HepG2 (cell line): Measurements from ENCODE around the gene IFNLR1. TPM values are rescaled to one million over a fixed set of nuclear protein-coding genes. Genes with fewer than 3 reads are reported as not detected.

Experiments used
- ATAC-seq: fragments of 200-7000 bp; cut with Tn5 transposase; 3 replicates; pipeline ENCODE4 v1.9.1; 2020; ENCODE audit warnings: mild to moderate bottlenecking, moderate library complexity
- BruUV-seq: library from RNA; stranded (reverse); fragments of 400-500 nt; replicated peaks from 2 replicates; lab custom pipeline; 2021; lab: Mats Ljungman, UMichigan
- CTCF ChIA-PET: fragments of 300-600 bp; formaldehyde crosslinking; extraction: SDS; loops from one replicate; lab custom pipeline; 2021; ENCODE audit warnings: low total read pairs, inconsistent platforms, low intra/inter-chr PET ratio; lab: Yijun Ruan, JAX
- POLR2A ChIA-PET: fragments of 350-600 bp; sonication (Branson Sonifier 250); formaldehyde crosslinking; loops from one replicate; lab custom pipeline; 2020; ENCODE audit warnings: antibody characterized with exemption, inconsistent platforms; lab: Yijun Ruan, JAX
- DNase-seq: peaks from one replicate; pipeline ENCODE4 v3.0.0-alpha.2; 2015; ENCODE audit warnings: low spot score
- FAIRE-seq: peaks from 3 replicates; lab custom pipeline; 2011; peaks lifted over from hg19 to GRCh38; lab: Jason Lieb, UNC
- H2AFZ ChIP-seq: one replicate; pipeline ENCODE4 v1.6.1; 2011; ENCODE audit warnings: low read length, inconsistent platforms
- H3K27ac ChIP-seq: fragments of 300-600 bp; 3 replicates; pipeline ENCODE4 v1.8.0; 2011; ENCODE audit warnings: mixed run types, mild to moderate bottlenecking, mixed read lengths, low read length, inconsistent platforms; ENCODE audit not compliant: insufficient read depth; ENCODE audit errors: extremely low read length
- H3K27me3 ChIP-seq, 2 experiments: fragments of 200-600 bp in 1 of 2; 2 replicates in 1 of 2; 3 replicates in 1 of 2; pipeline versions ENCODE4 v1.6.0 to v1.8.0; 2011; ENCODE audit warnings: low read length in 2 of 2, mild to moderate bottlenecking in 2 of 2, moderate library complexity in 2 of 2, inconsistent platforms in 1 of 2; ENCODE audit not compliant: insufficient read depth in 2 of 2, control insufficient read depth in 1 of 2
- H3K36me3 ChIP-seq, 2 experiments: fragments of 200-600 bp in 1 of 2; replicated peaks in 1 of 2; 2 replicates in 1 of 2; 3 replicates in 1 of 2; pipeline versions ENCODE4 v1.5.1 to v1.8.0; 2011; ENCODE audit warnings: low read length in 2 of 2, inconsistent platforms in 1 of 2; ENCODE audit not compliant: insufficient read depth in 2 of 2, control insufficient read depth in 1 of 2
- H3K4me1 ChIP-seq: 2 replicates; pipeline ENCODE4 v1.5.1; 2012; ENCODE audit warnings: low read length, inconsistent platforms; ENCODE audit not compliant: insufficient read depth
- H3K4me2 ChIP-seq: 2 replicates; pipeline ENCODE4 v1.6.0; 2011; ENCODE audit warnings: low read depth, low read length, inconsistent platforms
- H3K4me3 ChIP-seq, 3 experiments: fragments of 200-600 bp in 1 of 3; sonication (generic), shearing (Covaris generic) in 1 of 3; replicated peaks in 1 of 3; 2 replicates each; pipeline ENCODE4 v1.5.1; 2011 to 2016; ENCODE audit warnings: low read length in 3 of 3, inconsistent platforms in 2 of 3, low read depth in 2 of 3, mild to moderate bottlenecking in 2 of 3, control low read depth in 1 of 3, mixed read lengths in 1 of 3; ENCODE audit not compliant: insufficient read depth in 1 of 3
- H3K79me2 ChIP-seq: one replicate; pipeline ENCODE4 v1.6.1; 2011; ENCODE audit warnings: low read length, inconsistent platforms; ENCODE audit not compliant: insufficient read depth
- H3K9ac ChIP-seq: 2 replicates; pipeline ENCODE4 v1.6.0; 2011; ENCODE audit warnings: mild to moderate bottlenecking, low read depth, low read length, inconsistent platforms; ENCODE audit not compliant: insufficient read depth
- H3K9me3 ChIP-seq: 2 replicates; pipeline ENCODE4 v1.5.1; 2012; ENCODE audit warnings: mild to moderate bottlenecking, low read length
- H4K20me1 ChIP-seq: 2 replicates; pipeline ENCODE4 v1.6.0; 2011; ENCODE audit warnings: inconsistent platforms, mild to moderate bottlenecking, low read length, moderate library complexity; ENCODE audit not compliant: insufficient read depth
- HHEX ChIP-seq: IDR thresholded peaks from 2 replicates; pipeline ENCODE4 v1.6.1; 2016; ENCODE audit warnings: control low read depth
- NFAT5 ChIP-seq: sonication (generic); formaldehyde crosslinking; IDR thresholded peaks from 2 replicates; pipeline ENCODE4 v1.4.0; 2020; ENCODE audit warnings: missing genetic modification reagents
- NFKBIZ ChIP-seq: IDR thresholded peaks from 2 replicates; pipeline ENCODE4 v1.6.1; 2018; ENCODE audit warnings: missing genetic modification reagents, missing compliant biosample characterization
- TAF1 ChIP-seq: sonication (generic); formaldehyde crosslinking; IDR thresholded peaks from 2 replicates; pipeline ENCODE4 v1.4.0; 2020; ENCODE audit warnings: missing genetic modification reagents
- TEAD3 ChIP-seq: optimal IDR thresholded peaks from 2 replicates; pipeline ENCODE3; 2016; ENCODE audit warnings: borderline replicate concordance
- YEATS4 ChIP-seq: sonication (generic); formaldehyde crosslinking; IDR thresholded peaks from 2 replicates; pipeline ENCODE4 v1.4.0; 2020; ENCODE audit warnings: missing genetic modification reagents, borderline replicate concordance
- ZNF281 ChIP-seq: sonication (generic); formaldehyde crosslinking; IDR thresholded peaks from 2 replicates; pipeline ENCODE4 v1.4.0; 2020; ENCODE audit warnings: missing genetic modification reagents, borderline replicate concordance
- ZNF362 ChIP-seq: sonication (generic); formaldehyde crosslinking; IDR thresholded peaks from 2 replicates; pipeline ENCODE4 v1.4.0; 2020; ENCODE audit warnings: missing genetic modification reagents, mild to moderate bottlenecking, borderline replicate concordance
- ZNF816 ChIP-seq: sonication (generic); formaldehyde crosslinking; IDR thresholded peaks from 2 replicates; pipeline ENCODE4 v1.8.0; 2022; ENCODE audit warnings: missing genetic modification reagents, mild to moderate bottlenecking, borderline replicate concordance
- WGBS: methylation state at CpG from one replicate; pipeline ENCODE4 v1.1.6; 2017; ENCODE audit warnings: low lambda C conversion rate; 5-methylcytosine and 5-hydroxymethylcytosine counted together
- in situ Hi-C: cut with HindIII; loops from 2 replicates; pipeline ENCODE4 v1.10.0; 2017; ENCODE audit warnings: low pct_unique_long_range_greater_than_20kb; ENCODE audit not compliant: extremely low pct_ligation_motif_present
- intact Hi-C: fragments of 100-400 bp; cut with micrococcal nuclease; formaldehyde crosslinking; loops from one replicate; pipeline ENCODE4 v1.10.0; 2022; ENCODE audit not compliant: unreplicated experiment
- polyA plus RNA-seq, 8 experiments: library from polyadenylated mRNA; depleted of rRNA in 3 of 8; stranded (reverse) in 7 of 8; unstranded in 1 of 8; fragments of >200 nt; fragmentation: Illumina TruSeq in 4 of 8; extraction: Trizol in 4 of 8; gene quantifications; 2 replicates each; pipeline versions ENCODE4 v1.2.1 to v1.2.3, GENCODE V29; 2011 to 2016; ENCODE audit warnings: low read depth in 4 of 8, missing spikeins in 1 of 8, mixed read lengths in 1 of 8; ENCODE audit not compliant: insufficient read depth in 1 of 8
- total RNA-seq, 5 experiments: library from RNA; depleted of rRNA; stranded (reverse); fragments of >200 nt; fragmentation: Illumina TruSeq; extraction: Trizol; gene quantifications; 2 replicates each; pipeline ENCODE4 v1.2.3, GENCODE V29; 2016; ENCODE audit warnings: low read depth in 1 of 5

The IFNLR1 gene
- total and polyA plus RNA-seq, 2 of the 13 experiments (the other 11 are each of a cell fraction or from before 2014, with no cell fraction given): 3.8 to 8.5 TPM

GRCh38 chr1:24204116-24204515, 17.0 kb upstream of the IFNLR1 start:
- 46% methylated on average over 4 of the region's 8 CpGs for WGBS
- Histone ChIP-seq H3K27ac (no peak overlapping the region), H3K9me3 (no peaks in the 10 kb centered on the region), H3K4me3 (no peak overlapping the region)
- TF ChIP-seq TAF1 (no peak), ZNF816 (CRISPR knock-in tag) (no peak), NFAT5 (CRISPR knock-in tag) (no peak), NFKBIZ (CRISPR knock-in tag) (no peak), YEATS4 (CRISPR knock-in tag) (no peak), TEAD3 (CRISPR knock-in tag) (no peak), HHEX (no peak), ZNF362 (CRISPR knock-in tag) (no peak), ZNF281 (no peak)
- TF ChIP-seq, all 625 proteins: peak for 0
- CTCF ChIA-PET: no interaction called here
- FAIRE-seq: no peak
- no peaks in the 10 kb centered on the region for H3K79me2 ChIP-seq
- H2AFZ ChIP-seq: no peak overlapping the region
- H3K4me1 ChIP-seq: peaks cover 33% of the 10 kb centered on the region
- H3K4me2 ChIP-seq: no peak overlapping the region
- no peaks in the 10 kb centered on the region for H4K20me1 ChIP-seq
- no peaks in the 10 kb centered on the region for H3K36me3 ChIP-seq
- ATAC-seq: no peak
- POLR2A ChIA-PET: no interaction called here
- peaks cover 0 to 1% of the 10 kb centered on the region in 2 experiments; a peak in 3 of 5 replicates for H3K27me3 ChIP-seq
- intact Hi-C loops (loop anchor here (10.0 kb wide), 1 partner anchor 91 kb away; no protein-coding TSS in a partner anchor), in situ Hi-C loops (loop anchor here (5.0 kb wide), 1 partner anchor 188 kb away; no protein-coding TSS in a partner anchor)
- no TSS peak for BruUV-seq
- no peak overlapping the region for H3K9ac ChIP-seq
- no peak for DNase-seq
